HG02798 (cell line): ENCODE measurements around the gene EXOC7.
"Not testable (repeated sequence)": the region's sequence is repeated elsewhere in the genome, so short reads cannot be mapped to it uniquely, and the experiment has no call there.

Experiments
- ATAC-seq: cut with Tn5 transposase; IDR thresholded peaks from one replicate; pipeline ENCODE4 v1.9.1; 2021; ENCODE audit warnings: mild to moderate bottlenecking; ENCODE audit not compliant: unreplicated experiment, poor library complexity

Gene EXOC7

GRCh38 chr17:76089680-76090516, 13.7 kb downstream of the EXOC7 start:
- ATAC-seq = no peak

GRCh38 chr17:76088868-76089576, 14.6 kb downstream of the EXOC7 start:
- no peak for ATAC-seq

- no peak for ATAC-seq
These were observed 15.3 kb downstream of the EXOC7 start for GRCh38 chr17:76088041-76088867.

GRCh38 chr17:76087531-76087930, 16.1 kb downstream of the EXOC7 start:
- ATAC-seq = no peak

DNA sequence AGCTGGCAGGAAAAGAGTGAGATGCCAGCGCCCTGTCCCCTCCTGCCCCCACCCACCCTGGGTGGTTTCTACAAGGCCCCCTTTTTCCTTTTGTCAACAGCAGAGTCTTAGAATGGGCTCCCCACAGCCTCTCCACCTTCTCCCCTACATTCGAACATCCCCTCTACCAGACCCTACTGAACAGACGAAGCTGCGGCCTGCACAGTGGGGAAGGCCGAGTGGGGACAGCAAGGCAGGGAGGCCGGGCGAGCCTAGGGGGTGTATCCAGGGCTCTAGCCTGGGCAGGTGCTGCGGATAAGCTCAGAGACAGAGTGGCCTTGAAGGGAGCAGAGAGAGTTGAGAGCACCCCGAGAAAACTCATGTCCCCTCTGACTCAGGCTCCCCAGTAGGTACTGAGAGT, 17.2 kb downstream of the EXOC7 start:
- ATAC-seq = no peak

DNA sequence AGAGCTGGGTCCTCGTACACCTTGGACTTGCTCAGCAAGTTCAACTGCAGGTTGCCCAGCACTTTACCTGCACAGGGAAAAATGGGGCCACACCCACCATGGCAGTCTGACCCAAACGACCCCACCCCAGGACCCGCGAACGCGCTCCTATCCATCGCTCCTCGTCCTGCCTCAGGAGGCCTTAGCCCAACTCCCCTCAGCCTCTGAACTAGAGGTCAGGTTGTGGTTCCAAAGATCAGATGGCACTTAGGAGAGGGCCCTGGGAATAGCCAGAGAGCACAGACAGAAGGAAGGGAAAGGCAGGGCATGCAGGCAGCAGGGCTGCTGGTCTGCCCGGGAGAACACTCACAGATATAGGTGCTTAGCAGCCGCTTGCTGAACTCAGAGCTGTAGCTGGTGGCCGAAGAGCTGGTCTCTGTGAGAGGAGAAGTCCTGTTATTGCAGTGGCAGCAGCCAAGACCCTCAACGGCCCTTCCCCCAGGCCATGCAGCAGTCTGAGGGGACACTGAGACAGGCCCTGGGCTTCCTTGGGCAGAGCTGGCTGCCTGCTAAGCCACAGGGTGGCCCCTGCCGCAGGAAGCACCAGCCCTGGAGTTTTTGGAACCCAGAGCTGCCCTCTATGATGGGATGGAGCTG, 17.7 kb downstream of the EXOC7 start:
- ATAC-seq = no peak

DNA sequence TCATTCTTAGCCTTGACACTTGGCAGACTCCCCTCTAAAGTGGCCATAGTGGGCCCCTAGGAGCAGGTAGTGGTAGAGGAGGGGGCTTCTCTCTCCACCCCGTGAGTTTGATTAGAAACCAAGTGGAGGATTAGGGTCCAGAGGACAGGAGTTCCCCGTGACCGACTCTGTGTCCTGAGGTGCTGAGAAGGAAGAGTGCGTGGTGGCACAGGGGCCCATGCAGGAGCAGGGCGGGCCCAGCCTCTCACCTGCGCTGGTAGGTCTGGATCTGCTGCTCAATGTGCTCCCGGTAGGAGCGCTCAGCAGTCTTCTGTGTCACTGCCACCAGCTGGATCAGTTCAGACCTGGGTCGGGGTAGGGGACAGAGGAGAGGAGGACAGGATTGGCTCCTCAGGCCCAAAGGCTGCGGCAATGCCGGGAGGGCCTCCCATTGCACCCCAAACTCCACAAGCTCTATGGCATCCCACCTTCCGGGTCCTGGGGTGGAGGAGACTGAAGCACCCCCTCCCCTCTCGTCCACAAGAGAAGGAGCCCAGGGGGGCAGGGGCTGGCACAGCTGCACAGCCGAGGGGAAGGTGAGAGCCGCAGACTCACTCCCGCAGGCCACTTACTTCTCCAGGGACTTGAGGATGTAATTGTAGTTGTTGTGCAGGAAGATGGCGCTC, 18.4 kb downstream of the EXOC7 start:
- no peak for ATAC-seq

DNA sequence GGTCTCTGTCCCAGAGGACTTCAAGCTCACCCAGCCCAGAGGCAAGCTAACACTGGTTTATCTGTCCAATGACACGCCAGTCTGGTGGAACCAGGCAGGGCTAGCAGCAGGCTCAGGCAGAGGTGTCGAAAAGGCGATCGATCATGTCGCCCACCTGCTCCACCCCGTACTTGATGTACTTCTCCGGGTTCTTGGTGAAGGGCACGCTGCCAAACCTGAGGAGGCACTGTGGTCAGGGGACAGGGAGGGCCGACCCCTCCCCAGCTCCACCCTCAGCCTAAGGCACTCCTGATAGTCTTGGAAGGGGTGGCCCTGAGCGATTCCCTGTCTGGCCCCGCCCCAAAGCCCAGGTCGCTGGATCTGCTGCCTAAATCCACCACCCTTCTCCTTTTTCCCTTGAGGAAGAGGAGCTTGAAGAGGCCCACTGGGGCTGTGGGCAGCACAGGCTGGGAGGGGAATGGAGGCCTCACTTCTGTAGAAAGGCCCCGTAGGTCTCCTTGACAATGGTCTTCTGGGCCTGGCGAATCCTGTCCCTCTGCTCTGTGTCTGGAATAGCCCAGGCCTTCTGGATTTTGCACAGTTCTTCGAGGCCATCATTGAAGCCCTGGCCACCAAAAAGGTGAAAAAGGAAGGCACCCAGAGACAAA, 19.9 kb downstream of the EXOC7 start:
- no peak for ATAC-seq

GRCh38 chr17:76082326-76083251, 21.0 kb downstream of the EXOC7 start:
- no peak for ATAC-seq

GRCh38 chr17:76081295-76082210, 22.0 kb downstream of the EXOC7 start:
- no peak for ATAC-seq

GRCh38 chr17:76080768-76081287, 22.8 kb downstream of the EXOC7 start:
- no peak for ATAC-seq

- no peak for ATAC-seq
These were observed 23.4 kb downstream of the EXOC7 start for GRCh38 chr17:76079956-76080767.

- no peak for ATAC-seq
These were observed 24.0 kb downstream of the EXOC7 start for GRCh38 chr17:76079535-76079955.

DNA sequence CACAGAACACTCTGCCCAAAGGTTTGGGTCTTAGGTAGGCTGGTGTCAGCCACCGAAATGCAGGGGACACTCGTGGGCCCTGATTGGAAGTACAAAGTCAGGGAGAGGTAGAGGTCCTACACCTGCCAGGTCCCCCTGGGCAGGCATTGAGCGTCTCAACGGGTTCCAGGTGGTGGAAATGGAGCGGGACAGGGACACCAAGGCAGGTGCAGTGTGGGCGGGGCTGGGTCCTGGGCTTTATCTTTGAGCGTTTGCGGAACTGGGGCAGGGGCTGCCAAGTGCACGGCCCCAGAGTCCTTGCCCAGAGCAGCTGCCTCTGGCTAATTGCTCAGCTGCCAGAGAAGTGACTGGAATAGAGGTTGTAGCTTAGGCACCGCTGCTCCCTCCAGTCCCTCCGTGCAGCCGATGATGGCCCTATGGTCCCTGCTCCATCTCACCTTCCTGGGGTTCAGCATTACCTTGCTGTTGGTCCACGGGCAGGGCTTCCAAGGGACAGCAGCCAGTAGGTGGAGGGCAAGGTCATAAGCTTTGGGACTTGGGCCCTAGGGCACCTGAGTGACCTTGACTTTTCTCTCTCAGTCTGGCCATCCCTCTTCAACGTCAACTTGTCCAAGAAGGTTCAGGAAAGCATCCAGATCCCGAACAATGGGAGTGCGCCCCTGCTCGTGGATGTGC, 24.6 kb downstream of the EXOC7 start, which contains the start of gene ZACN:
Gene ZACN (plus strand): TSS at position 323 of the 675 bp plus-strand sequence. CDS start 83 bp downstream, at position 406.
- no peak for ATAC-seq

GRCh38 chr17:76078370-76078769, 25.2 kb downstream of the EXOC7 start:
- not testable (repeated sequence) for ATAC-seq
